ENCODE measurements around the gene IGSF8.

DNA sequence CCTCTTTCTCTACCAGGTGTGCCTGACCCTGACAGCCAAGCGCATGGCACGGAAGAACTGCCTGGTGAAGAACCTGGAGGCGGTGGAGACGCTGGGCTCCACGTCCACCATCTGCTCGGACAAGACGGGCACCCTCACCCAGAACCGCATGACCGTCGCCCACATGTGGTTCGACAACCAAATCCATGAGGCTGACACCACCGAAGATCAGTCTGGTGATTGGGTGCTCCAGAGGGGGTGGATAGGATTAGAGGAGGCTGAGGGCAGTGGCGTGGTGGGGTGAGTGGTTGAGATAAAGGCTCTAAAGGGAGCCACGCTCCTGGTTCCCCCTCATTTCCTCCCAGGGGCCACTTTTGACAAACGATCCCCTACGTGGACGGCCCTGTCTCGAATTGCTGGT lies 30.2 kb upstream of the IGSF8 start:
- TF ChIP-seq CTCF (conservative IDR thresholded peaks at IDR 0.05) (no peak), ZFX (IDR thresholded peaks at IDR 0.05) (no peak)

Measured in C4-2B (cell line).